COLO668 (cell line): Measurements from ENCODE around the gene CYS1.
"Not testable (repeated sequence)": the region's sequence is repeated elsewhere in the genome, so short reads cannot be mapped to it uniquely, and the experiment has no call there.

ENCODE experiments used
- DNase-seq: peaks from one replicate; lab custom pipeline; 2025; ENCODE audit not compliant: unreplicated experiment; lab: John Stamatoyannopoulos, UW

Gene CYS1

DNA sequence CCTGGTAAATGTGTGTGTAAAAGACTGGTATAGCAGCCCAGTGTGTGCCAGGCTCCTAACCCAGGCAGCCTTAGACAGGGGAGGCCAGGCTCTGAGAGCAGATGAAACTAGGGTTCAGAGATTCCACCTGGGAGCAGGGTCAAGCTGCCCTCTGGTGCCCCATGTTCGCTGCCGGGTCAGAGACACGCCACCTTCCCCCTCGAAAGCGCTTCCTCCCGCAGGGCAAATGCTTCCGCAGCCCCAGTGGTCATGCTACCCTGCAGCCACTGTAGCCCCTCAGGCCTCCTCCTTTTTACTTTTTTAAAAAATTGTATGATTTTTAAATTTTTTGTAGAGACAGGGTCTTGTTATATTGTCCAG, 47.5 kb downstream of the CYS1 start:
- no peak for DNase-seq

DNA sequence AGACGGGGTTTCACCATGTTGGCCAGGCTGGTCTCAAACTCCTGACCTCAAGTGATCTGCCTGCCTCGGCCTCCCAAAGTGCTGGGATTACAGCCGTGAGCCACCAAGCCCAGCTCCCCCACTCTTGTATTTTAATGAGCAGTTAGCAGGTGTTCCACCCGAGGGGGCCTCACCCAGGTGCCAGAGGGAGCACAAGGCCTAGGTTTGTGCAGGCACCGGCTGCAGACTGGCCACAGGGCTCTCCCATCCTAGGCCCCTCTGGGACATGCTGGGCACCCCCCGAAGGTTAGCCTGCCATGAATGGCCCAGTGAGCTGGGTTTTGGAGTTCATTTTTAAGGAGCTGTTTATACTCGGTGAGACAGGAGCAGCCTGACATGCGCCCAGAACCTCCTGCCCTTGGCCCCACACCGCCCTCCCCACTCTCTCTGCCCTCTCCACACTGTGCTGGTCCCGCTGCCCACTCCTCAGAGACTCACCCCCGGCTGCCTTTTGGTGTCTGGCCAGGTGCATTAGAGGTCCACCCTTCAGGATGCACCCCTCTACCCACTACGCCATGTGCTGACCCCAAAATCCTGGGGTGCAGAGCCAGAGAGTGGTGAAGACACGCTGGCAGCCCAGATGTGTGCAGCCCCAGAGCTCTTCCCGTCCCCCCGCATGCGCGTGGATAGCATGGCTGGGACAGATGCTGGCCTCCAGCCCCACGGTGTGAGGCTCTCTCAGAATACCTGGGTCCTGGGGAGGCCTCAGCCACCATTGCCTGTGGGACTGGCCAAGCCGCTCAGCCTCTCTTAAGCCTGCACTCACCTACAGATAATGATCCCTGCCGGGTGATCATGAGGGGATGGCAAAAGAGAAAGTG, 48.1 kb downstream of the CYS1 start:
- DNase-seq, result no peak

DNA sequence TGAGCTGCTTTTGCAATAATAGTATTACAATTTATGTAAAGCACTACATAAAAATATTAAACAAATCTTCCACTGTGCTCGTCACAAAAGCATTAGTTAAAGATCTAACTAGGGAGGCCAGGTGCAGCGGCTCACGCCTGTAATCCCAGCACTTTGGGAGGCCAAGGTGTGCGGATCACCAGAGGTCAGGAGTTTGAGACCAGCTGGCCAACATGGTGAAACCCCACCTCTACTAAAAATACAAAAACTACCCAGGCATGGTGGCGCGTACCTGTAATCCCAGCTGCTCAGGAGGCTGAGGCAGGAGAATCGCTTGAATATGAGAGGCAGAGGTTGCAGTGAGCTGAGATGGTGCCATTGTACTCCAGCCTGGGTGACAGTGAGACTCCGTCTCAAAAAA, 49.4 kb downstream of the CYS1 start:
- DNase-seq, result not testable (repeated sequence)

DNA sequence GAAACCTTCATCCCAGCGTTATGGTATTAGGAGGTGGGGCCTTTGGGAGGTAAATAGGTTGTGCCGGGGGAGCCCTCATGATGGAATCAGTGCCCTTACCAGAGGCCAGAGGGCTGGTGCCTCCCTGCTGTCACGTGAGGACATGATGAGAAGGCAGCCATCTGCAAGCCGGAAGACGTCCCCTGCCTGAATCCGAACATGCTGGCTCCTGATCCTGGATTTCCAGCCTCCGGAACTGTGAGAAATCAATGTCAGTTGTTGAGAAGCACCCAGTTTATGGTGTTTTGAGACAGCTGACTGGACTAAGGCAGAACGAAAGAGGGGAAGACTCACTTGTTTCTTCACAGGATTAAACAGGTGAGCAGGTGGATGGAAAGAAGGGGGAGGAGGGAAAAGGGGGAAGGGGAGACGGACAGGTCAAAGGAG, 49.9 kb downstream of the CYS1 start:
- peak; percentile 26 for DNase-seq

DNA sequence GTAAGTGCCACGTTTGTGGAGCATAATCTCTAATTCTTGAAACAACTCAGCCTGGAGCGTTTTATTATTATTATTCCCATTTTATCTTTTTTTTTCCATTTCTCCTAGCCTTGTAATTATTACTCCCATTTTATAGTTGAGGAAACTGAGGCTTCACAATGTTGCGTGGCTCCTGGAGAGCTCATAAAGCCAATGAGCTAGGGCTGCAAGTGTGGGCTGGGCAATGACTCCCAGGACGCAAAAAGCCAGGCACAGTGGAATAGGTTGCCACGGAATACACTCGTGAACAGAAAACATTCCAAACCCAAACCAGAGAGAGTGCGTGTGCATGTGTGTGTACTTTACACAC, 50.4 kb downstream of the CYS1 start:
- DNase-seq, result no peak

DNA sequence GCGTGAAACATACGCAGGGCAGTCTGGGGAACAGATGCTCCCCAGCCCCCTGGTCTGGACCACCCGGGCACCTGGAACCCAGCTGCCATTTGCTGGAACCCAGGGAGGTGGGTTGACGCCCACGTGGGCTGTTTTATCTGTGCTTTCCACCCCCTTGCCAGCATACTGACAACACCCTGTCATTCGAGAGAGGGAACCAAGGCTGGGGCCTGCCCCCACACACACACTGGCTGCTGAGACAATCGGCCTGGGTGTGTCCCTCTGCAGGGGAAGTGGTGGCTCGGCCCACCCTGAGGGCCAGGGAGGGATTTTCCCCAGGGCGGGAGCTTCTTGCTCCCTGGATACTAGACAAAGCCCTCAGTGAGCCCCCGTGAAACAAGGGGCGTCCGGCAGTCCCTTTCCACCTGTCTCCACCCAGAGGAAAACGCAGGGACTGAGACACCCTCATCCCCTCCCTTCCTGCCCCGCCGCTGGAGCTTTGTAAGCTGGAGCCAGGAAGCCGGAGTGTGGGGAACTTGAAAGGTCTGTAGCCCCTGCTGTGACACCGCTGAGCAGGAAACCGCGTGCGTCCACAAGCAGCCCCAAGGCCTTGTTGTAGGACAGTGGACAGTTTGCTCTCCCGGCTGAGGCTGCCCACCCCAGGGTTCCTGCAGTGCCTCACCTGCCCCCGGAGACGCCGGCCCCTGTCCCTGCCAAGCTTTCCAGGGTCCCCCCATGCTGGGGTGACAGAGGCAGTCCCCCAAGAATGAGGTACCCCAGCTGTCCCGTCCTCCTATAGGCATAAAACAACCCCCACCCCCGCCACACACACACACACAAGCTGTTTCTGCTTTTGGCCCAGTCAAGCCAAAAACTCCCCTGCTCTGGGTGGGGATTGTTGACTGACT, 51.0 kb downstream of the CYS1 start:
- DNase-seq, result no peak

DNA sequence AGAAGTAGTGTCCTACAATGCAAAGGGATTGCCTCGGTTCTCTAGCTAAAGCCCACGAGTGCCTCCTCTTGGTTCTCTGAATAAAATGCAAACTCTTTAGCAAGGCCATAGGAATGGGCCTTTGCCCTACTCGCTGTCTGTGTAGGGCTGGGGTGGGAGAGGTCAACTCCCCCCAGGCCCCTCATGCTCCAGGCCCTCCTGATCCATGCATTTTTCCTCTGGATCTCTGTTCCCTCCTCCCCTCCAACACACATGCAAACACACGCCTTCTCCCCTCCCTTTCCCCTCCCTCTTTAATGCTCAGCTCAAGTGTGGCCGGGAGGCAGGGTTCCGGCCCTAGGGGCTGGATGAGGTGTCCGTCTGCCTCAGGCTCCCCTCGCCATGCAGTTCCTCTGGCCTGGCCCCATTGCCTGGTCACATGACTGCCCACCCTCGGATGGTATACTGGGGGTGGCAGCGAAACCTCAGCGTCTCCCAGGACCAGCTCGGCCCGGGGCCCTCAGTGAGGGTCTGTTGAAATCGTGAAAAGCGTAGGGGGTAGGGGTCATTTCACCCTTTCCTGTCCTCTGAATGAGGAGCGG, 51.7 kb downstream of the CYS1 start:
- no peak for DNase-seq

DNA sequence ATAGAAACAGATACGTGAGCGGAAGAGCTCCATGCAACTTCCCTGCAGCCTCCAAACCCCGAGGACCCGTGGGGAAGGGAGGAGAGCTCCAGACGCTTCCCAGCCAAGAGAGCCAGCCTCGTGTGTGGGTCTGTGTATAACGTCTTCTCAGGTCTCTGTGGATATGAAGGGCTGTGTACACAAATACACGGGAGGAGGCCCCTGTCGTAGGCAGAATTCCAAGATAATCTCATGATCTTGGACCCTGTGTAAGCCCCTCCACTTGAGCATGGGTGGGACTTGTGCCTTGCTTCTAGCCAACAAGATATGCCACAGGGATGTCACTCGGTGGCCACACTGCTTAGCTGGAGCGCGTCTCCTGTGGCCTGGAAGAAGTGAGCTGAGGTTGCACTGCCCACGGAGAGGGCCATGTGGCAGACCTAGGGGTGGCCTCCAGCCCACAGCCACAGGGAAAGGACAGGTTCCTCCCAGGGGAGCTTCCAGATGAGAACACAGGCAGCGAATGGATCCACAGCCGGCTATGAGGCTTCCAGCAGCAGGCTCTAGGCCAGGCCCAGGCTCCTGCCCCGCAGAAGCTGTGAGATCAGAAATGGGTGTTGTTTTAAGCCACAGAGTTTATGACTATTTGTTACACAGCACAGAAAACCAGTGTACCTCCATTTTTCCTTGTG, 52.4 kb downstream of the CYS1 start:
- no peak for DNase-seq

DNA sequence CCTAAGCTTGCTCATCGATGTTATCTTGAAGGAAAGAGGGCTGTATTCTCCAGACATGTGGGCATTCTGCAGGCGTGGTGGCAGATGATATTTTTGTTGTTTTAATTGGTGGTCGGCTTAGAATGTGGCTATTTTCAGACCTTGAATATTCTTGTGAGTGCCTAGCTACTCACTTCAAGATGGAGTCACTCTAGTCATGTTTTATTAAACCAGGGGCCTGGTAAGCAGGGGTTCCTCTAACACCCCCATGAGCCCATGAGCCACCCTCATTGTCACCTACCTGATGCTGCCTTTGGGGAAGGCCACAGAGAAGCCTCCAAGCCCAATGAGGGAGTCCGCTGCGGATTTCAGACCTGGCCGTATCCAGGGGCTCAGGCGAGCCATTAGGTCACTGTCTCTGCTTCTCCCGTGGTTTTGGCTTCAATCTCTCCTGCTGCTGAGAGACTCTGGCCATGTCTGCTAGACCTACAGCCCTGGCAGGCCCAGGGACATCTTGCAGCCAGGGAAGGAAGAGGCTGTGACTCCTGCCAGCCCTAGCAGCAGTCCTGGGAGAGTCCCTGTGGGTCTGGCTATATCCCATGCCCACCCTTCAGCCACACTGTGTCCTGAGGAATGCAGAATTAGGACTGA, 53.2 kb downstream of the CYS1 start:
- no peak for DNase-seq

DNA sequence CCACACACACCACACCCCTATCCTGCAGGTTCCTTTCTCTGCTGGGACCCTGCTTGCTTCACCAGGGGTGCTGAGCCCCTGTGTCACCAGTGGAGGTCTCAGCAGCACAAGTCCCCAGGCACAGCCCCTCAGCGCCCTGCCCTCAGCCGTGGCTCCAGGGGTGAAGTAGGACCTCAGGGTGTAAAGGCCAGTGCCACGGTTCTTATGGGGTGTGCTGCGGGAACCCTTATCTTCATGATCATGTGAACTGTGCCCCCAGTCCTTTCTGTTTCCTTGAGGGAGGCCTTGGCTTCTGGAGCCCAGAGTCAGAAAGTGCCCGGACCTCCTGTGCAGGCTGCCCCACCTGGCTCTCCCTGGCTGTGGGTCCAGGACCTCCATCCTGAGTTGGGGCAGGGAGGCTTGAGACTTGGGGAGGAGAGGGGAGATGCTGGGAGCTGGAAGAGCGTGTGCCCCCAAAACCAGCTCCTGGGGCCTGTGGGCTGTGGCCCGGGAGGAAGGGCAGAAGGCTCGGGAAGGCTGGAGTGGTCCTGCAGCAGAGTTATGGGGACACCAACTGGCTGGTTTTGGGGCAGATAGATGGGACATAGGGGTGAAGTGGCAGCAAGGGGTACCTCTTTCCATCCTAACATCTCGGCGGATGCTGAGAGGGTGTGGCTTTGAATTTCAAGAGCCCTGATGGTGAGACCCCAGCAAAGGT, 57.1 kb downstream of the CYS1 start:
- no peak for DNase-seq

DNA sequence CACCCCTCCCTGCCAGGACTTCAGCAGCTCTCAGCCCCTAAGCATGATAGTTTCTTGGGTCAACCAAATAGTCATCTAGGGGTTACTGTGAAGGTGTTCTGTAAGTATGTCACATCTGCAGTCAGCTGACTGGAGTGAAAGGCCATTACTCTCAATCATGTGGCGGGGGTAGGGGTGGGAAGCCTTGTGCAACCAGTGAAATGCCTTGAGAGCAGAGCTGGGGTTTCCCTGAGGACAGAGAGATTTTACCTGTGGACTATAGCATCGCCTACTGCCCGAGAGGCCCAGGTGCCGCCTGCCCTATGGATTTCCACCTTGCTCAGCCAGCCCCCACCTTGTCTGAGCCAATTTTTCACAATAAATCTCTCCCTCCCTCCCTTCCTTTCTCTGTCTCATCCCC, 57.8 kb downstream of the CYS1 start:
- no peak for DNase-seq

DNA sequence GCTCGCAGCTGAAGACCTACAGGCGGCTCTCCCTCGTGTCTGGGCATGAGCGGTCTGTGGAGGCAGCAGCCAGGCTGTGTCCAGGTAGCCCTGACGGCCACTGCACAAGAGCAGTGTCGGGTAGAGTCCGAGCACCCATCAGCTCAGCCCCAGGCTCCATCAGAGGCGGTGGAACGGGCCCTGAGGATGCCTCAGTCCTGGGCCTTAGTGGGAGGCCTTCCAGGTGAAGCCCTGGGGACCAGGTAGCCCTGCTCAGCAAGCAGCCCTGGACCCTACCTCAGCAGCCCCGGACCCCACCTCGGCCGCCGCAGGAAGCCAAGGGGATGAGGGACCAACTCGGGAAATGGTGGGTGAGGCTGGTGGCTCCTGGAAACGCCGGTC, 58.2 kb downstream of the CYS1 start:
- no peak for DNase-seq

DNA sequence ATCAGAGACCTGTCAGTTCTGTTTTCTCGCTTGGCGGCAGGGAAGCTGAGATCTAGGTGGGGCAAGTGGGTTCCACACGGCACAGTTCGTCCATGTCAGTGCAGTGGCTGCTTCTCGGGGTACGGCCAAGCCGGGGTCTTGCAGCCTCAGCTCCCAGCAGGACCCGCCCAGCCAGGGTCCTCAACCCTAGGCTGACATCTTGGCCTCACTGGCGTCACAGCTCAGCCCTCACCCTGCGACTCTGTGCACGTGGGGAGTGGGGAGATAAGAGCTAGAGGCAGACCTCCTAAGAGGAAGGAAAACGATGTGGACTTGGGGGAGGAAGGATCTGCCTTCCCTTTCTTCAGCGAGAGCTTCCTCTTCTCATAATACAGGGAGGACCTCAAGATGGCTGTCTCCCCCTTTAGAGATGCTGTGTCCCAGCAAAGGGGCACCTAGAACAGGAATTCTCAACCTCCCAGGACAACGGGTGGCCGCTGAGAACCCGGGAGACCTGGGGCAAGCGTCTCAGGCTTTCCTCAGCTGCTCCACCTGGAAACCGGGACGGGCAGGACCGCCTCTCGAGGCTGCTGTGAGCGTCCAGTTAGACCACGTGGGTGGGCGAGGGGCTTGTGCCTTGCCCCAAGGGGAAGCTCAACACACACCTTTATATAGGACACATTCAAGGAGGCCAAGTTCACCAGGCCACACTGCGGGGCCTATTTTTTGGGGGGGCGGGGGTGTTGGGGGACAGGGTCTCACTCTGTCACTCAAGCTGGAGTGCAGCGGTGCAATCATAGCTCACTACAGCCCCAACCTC, 60.4 kb downstream of the CYS1 start:
- no peak for DNase-seq

DNA sequence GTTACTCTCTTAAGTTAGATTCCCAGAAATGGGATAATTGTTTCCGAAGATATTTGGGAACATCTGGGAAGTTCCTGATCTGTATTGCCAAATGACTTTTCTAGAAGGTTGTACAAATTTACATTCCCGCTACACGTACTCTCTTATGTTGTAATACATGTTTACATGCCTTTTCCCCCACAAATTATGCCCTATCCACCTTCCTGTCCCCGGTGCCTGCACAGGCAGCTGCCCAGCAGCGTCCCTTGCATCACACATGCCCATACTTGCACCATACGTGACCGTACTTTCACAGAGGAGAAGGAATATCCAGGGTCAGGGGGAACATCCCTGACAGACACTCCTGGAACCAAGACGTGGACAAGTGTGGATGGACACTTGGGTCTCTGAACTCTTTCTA, 61.0 kb downstream of the CYS1 start:
- DNase-seq, result no peak

DNA sequence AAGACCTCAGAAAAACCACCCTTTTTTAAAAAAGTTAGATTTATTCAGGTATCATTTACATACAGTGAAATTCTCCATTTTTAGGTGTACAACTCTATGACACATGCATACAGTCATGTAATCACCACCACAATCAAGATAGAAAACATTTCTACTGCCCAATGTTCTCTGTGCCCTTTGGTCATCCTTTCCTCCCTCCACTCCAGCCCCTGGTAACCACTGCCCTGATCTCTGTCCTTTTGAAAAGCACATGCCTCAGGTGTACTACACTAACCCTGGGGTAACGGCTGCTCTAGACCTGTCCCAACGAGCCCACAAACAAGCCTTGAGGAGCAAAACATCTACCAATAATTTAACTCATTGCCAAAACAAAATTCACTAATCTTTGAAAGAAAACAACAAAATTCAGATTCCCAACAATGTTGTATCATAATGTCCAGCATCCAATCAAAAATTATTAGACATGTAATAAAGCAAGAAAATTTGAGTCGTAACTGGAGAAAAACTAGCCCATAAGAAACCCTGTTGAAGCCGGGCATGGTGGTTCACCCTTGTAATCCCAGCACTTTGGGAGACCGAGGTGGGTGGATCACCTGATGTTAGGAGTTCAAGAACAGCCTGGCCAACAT, 62.8 kb downstream of the CYS1 start:
- DNase-seq, result no peak

DNA sequence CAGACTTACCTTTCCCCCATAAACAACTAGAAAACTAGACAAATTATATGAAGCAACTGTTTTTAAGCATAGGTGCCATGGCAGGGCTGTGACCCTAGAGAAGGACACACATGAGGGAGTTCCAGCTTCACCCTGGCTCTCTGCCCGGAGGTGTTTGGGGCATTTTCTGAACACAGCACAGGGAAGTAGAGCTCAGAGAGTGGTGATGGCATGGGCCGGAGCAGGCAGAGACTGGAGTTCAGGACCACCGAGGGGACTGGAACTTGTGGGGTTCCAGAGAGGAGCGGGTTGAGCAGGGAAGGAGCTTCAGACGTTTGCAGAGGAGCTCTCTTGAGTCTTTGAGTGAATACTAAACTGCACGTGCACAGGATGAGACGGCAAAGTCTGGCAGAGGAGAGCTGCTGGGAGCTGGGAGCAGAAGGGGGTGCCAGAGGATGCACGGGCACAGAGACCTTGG, 63.4 kb downstream of the CYS1 start:
- no peak for DNase-seq

DNA sequence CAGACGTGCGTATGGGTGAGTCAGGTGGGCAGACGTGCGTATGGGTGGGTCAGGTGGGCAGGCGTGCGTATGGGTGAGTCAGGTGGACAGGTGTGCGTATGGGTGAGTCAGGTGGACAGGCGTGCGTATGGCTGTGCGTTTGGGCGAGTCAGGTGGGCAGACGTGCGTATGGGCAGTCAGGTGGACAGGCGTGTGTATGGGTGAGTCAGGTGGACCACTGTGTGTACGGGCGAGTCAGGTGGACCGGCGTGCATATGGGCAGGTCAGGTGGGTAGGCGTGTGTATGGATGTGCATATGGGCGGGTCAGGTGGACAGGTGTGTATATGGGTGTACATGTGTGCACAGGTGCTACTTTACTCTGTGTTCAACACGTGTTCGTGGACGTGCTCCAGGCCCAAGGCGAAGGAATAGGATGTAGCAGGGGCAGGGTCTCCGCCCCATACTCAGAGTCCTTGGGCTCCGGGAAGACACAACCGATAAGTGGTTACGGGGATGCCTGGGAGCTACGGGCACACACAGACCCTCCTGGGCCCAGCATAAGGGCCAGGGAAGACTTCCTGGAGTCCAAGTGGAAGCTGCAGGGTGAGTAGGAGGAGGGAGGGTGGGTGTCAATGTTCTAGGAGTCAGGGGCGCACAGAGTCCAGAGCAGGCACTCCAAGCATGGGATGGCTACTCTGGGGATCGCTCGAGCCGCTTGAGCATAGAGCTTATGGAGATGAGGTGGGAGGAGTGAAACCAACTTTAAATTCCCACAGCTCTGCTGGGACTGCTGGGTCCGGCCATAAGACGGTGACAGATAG, 64.0 kb downstream of the CYS1 start:
- DNase-seq, result no peak

DNA sequence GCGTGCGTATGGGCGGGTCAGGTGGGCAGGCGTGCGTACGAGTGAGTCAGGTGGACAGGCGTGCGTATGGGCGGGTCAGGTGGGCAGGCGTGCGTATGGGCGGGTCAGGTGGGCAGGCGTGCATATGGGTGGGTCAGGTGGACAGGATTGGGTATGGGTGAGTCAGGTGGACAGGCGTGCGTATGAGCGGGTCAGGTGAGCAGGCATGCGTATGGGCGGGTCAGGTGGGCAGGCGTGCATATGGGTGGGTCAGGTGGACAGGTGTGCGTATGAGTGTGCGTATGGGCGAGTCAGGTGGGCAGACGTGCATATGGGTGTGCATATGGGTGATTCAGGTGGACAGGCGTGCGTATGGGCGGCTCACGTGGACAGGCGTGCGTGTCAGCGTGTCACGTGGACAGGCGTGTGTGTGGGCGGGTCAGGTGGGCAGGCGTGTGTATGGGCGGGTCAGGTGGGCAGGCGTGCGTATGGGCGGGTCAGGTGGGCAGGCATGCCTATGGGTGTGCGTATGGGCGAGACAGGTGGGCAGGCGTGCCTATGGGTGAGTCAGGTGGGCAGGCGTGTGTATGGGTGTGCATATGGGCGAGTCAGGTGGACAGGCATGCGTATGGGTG, 64.7 kb downstream of the CYS1 start:
- DNase-seq, result not testable (repeated sequence)
